ENCODE data around the gene MCCC1. TPM values are rescaled to one million over a fixed set of nuclear protein-coding genes. Genes with fewer than 3 reads are reported as not detected.
A peak's percentile ranks its signal among the peaks of the same experiment; 100 is the strongest.

Gene MCCC1
- total and polyA plus RNA-seq, 7 experiments from 2014 or later = 17.7 to 37.5 (median 31.8) TPM

GRCh38 chr3:182970811-182971418, 128.4 kb downstream of the MCCC1 start:
- ChIA-PET CTCF (interaction anchor here (0.7 kb wide), 1 partner anchor 9 kb away, joined by 3 read pairs; no protein-coding TSS in a partner anchor), POLR2A (interaction anchor here (1.4 kb wide), 1 partner anchor 10 kb away, joined by 3 read pairs; no protein-coding TSS in a partner anchor)
- Mint-ChIP-seq H3K27me3 (no peaks in the 10 kb centered on the region), H3K9me3 (no peaks in the 10 kb centered on the region), H3K36me3 (peaks cover 0 to 5% (median 3%) of the 10 kb centered on the region in 5 donors), H3K4me1 (peaks cover 44 to 75% (median 69%) of the 10 kb centered on the region in 7 donors), H3K27ac (peak overlapping the region in 2 of 9 donors; percentile 6 to 13), H3K4me3 (peak overlapping the region in 1 of 10 donors; percentile 41)
- DNase-seq (no peak), ATAC-seq (no peak)
- no peak overlapping the region for H3K27ac ChIP-seq (ENCODE audit: low read depth, low read length)
- no peaks in the 10 kb centered on the region for H3K27me3 ChIP-seq (ENCODE audit: control insufficient read depth in 2 of 2, insufficient read depth in 2 of 2, low read length in 2 of 2)
- H3K36me3 ChIP-seq (ENCODE audit: control insufficient read depth in 2 of 3, insufficient read depth in 3 of 3, low read length in 3 of 3) = no peaks in the 10 kb centered on the region
- intact Hi-C loops (cut with micrococcal nuclease) = no loop called here
- H3K4me3 ChIP-seq (ENCODE audit: low read length) = no peak overlapping the region
- no peaks in the 10 kb centered on the region for H3K9me3 ChIP-seq (ENCODE audit: control insufficient read depth in 2 of 3, low read length in 3 of 3)
- H3K4me1 ChIP-seq (ENCODE audit: control insufficient read depth in 2 of 2, insufficient read depth in 2 of 2, low read length in 2 of 2) = peaks cover 0 to 17% of the 10 kb centered on the region in 2 donors

DNA sequence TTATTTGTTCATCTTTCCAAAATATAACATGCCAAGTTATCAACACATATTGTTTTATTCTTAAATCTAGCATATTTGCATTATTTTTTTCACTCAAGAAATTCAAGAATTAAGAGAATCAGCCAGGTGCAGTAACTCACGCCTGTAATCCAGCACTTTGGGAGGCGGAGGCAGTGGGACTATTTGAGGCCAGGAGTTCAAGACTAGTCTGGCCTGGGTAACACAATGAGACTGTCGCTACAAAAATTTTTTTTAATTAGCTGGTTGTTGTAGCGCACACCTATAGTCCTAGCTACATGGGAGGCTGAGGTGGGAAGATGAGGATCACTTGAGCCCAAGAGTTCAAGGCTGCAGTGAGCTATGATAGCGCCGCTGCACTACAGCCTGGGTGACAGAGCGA, 129.4 kb downstream of the MCCC1 start:
- H3K9me3 Mint-ChIP-seq = no peaks in the 10 kb centered on the region
- Histone ChIP-seq H3K9me3 (ENCODE audit: control insufficient read depth in 2 of 3, low read length in 3 of 3) (no peaks in the 10 kb centered on the region), H3K27ac (ENCODE audit: low read depth, low read length) (no peak overlapping the region), H3K36me3 (ENCODE audit: control insufficient read depth in 2 of 3, insufficient read depth in 3 of 3, low read length in 3 of 3) (no peaks in the 10 kb centered on the region), H3K4me1 (ENCODE audit: control insufficient read depth in 2 of 2, insufficient read depth in 2 of 2, low read length in 2 of 2) (peaks cover 0 to 17% of the 10 kb centered on the region in 2 donors), H3K27me3 (ENCODE audit: control insufficient read depth in 2 of 2, insufficient read depth in 2 of 2, low read length in 2 of 2) (no peaks in the 10 kb centered on the region), H3K4me3 (ENCODE audit: low read length) (no peak overlapping the region)
- DNase-seq (no peak), ATAC-seq (no peak)
- ChIA-PET CTCF (no interaction called here), POLR2A (interaction anchor here (0.6 to 2.4 kb wide), 2 partner anchors 9 to 197 kb away, joined by 6 to 17 read pairs; no protein-coding TSS in a partner anchor)
- H3K36me3 Mint-ChIP-seq = peaks cover 0 to 10% (median 7%) of the 10 kb centered on the region in 5 donors
- H3K27me3 Mint-ChIP-seq = no peaks in the 10 kb centered on the region
- intact Hi-C loops (cut with micrococcal nuclease) = loop anchor here in 1 of 2 donors (1.0 kb wide), 1 partner anchor 9 kb away; no protein-coding TSS in a partner anchor
- H3K4me3 Mint-ChIP-seq = no peak overlapping the region
- peaks cover 38 to 78% (median 73%) of the 10 kb centered on the region in 7 donors for H3K4me1 Mint-ChIP-seq
- H3K27ac Mint-ChIP-seq = peak overlapping the region in 1 of 9 donors; percentile 26

DNA sequence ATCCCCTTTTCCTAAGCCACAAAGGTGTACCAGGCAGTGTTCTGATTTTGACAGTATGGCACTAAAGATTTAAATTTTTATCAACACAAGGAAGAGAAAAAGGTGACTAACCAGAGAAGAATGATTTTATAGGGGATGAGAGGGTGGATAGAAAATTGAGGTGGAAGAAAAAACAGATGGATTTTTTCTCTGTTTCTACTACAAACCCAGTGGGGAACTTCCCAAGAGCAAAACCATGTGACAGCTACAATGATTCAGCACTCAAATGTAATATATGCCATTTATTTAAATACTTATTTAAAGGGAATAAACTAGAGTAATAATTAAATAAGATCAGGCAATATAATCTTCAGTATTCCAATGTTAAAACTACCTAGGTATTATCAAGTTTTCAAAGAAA, 130.0 kb downstream of the MCCC1 start:
- CTCF ChIA-PET = no interaction called here
- Mint-ChIP-seq H3K4me3 (no peak overlapping the region), H3K4me1 (peaks cover 38 to 80% (median 72%) of the 10 kb centered on the region in 7 donors), H3K27ac (peak overlapping the region in 3 of 9 donors; percentile 0 to 87 (median 17)), H3K9me3 (no peaks in the 10 kb centered on the region), H3K36me3 (peaks cover 0 to 10% (median 7%) of the 10 kb centered on the region in 5 donors), H3K27me3 (no peaks in the 10 kb centered on the region)
- Histone ChIP-seq H3K27me3 (ENCODE audit: control insufficient read depth in 2 of 2, insufficient read depth in 2 of 2, low read length in 2 of 2) (no peaks in the 10 kb centered on the region), H3K36me3 (ENCODE audit: control insufficient read depth in 2 of 3, insufficient read depth in 3 of 3, low read length in 3 of 3) (no peaks in the 10 kb centered on the region), H3K4me1 (ENCODE audit: control insufficient read depth in 2 of 2, insufficient read depth in 2 of 2, low read length in 2 of 2) (peaks cover 0 to 17% of the 10 kb centered on the region in 2 donors), H3K4me3 (ENCODE audit: low read length) (no peak overlapping the region), H3K9me3 (ENCODE audit: control insufficient read depth in 2 of 3, low read length in 3 of 3) (no peaks in the 10 kb centered on the region), H3K27ac (ENCODE audit: low read depth, low read length) (no peak overlapping the region)
- POLR2A ChIA-PET = interaction anchor here (0.6 to 2.4 kb wide), 2 partner anchors 9 to 198 kb away, joined by 6 to 17 read pairs; no protein-coding TSS in a partner anchor
- intact Hi-C loops (cut with micrococcal nuclease) = loop anchor here in 1 of 2 donors (1.0 kb wide), 1 partner anchor 10 kb away; no protein-coding TSS in a partner anchor
- DNase-seq (no peak), ATAC-seq (no peak)

- Histone ChIP-seq H3K4me1 (ENCODE audit: control insufficient read depth in 2 of 2, insufficient read depth in 2 of 2, low read length in 2 of 2) (peaks cover 0 to 17% of the 10 kb centered on the region in 2 donors), H3K4me3 (ENCODE audit: low read length) (no peak overlapping the region), H3K9me3 (ENCODE audit: control insufficient read depth in 2 of 3, low read length in 3 of 3) (no peaks in the 10 kb centered on the region), H3K27ac (ENCODE audit: low read depth, low read length) (no peak overlapping the region), H3K27me3 (ENCODE audit: control insufficient read depth in 2 of 2, insufficient read depth in 2 of 2, low read length in 2 of 2) (no peaks in the 10 kb centered on the region), H3K36me3 (ENCODE audit: control insufficient read depth in 2 of 3, insufficient read depth in 3 of 3, low read length in 3 of 3) (no peaks in the 10 kb centered on the region)
- peak overlapping the region in 9 of 10 donors; percentile 6 to 61 (median 49) for H3K4me3 Mint-ChIP-seq
- ChIA-PET CTCF (no interaction called here), POLR2A (interaction anchor here (1.2 kb wide), 1 partner anchor 14 kb away, joined by 5 read pairs; no protein-coding TSS in a partner anchor)
- peaks cover 41 to 73% (median 69%) of the 10 kb centered on the region in 7 donors for H3K4me1 Mint-ChIP-seq
- peaks cover 3 to 16% (median 10%) of the 10 kb centered on the region in 5 donors for H3K36me3 Mint-ChIP-seq
- H3K27me3 Mint-ChIP-seq = no peaks in the 10 kb centered on the region
- peak; percentile 67 for ATAC-seq
- H3K27ac Mint-ChIP-seq = peak overlapping the region in 8 of 9 donors; percentile 57 to 91 (median 72)
- intact Hi-C loops (cut with micrococcal nuclease) = no loop called here
- peak in 5 of 9 donors; percentile 28 to 49 (median 41) for DNase-seq
- no peaks in the 10 kb centered on the region for H3K9me3 Mint-ChIP-seq
Measured at GRCh38 chr3:182967218-182968204, 131.8 kb downstream of the MCCC1 start.

DNA sequence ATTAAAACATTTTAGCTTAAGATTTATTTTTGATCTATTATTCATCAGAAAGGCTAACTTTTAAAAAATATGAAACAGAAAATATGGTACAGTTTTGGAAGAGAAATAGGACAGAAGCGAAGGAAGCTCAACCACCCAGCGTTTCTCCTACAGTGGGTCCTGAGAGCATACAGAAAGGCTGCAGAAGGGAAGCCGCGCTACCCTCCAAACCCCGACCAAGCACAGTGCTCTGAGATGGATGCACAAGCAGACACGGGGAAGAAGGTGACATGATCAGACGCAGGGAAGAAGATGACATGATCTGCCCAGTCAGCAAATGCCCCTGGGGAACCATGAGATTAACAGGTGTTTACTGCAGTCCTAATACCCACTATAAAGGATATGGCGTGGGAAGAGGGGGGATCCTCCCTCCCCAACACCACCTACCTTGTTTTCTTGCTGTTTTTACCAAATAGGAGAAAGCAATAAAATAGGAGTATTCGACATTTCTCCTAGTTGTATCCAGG, 133.4 kb downstream of the MCCC1 start:
- POLR2A ChIA-PET = no interaction called here
- H3K4me3 Mint-ChIP-seq = no peak overlapping the region

More for the DNA sequence above, 133.4 kb downstream of the MCCC1 start:
- CTCF ChIA-PET = interaction anchor here (0.6 kb wide), 1 partner anchor 12 kb away, joined by 3 read pairs; no protein-coding TSS in a partner anchor
- Mint-ChIP-seq H3K27ac (peak overlapping the region in 4 of 9 donors; percentile 37 to 88 (median 70)), H3K9me3 (no peaks in the 10 kb centered on the region), H3K36me3 (peaks cover 3 to 22% (median 11%) of the 10 kb centered on the region in 5 donors), H3K27me3 (no peaks in the 10 kb centered on the region), H3K4me1 (peaks cover 34 to 61% (median 57%) of the 10 kb centered on the region in 7 donors)
- no peaks in the 10 kb centered on the region for H3K9me3 ChIP-seq (ENCODE audit: control insufficient read depth in 2 of 3, low read length in 3 of 3)
- DNase-seq = no peak
- H3K4me1 ChIP-seq (ENCODE audit: control insufficient read depth in 2 of 2, insufficient read depth in 2 of 2, low read length in 2 of 2) = peaks cover 0 to 17% of the 10 kb centered on the region in 2 donors
- no peak overlapping the region for H3K4me3 ChIP-seq (ENCODE audit: low read length)
- intact Hi-C loops (cut with micrococcal nuclease) = loop anchor here in 1 of 2 donors (2.0 kb wide), 1 partner anchor 13 kb away; no protein-coding TSS in a partner anchor
- H3K36me3 ChIP-seq (ENCODE audit: control insufficient read depth in 2 of 3, insufficient read depth in 3 of 3, low read length in 3 of 3) = peaks cover 0 to 9% (median 0%) of the 10 kb centered on the region in 3 experiments
- no peak for ATAC-seq
- no peak overlapping the region for H3K27ac ChIP-seq (ENCODE audit: low read depth, low read length)
- H3K27me3 ChIP-seq (ENCODE audit: control insufficient read depth in 2 of 2, insufficient read depth in 2 of 2, low read length in 2 of 2) = no peaks in the 10 kb centered on the region
